ENCODE measurements around the gene BSN. TPM values are rescaled to one million over a fixed set of nuclear protein-coding genes. Genes with fewer than 3 reads are reported as not detected.
"Not testable (repeated sequence)": the region's sequence is repeated elsewhere in the genome, so short reads cannot be mapped to it uniquely, and the experiment has no call there.

The BSN gene
- total RNA-seq, 1 experiment from 2014 or later = 0.93 TPM

DNA sequence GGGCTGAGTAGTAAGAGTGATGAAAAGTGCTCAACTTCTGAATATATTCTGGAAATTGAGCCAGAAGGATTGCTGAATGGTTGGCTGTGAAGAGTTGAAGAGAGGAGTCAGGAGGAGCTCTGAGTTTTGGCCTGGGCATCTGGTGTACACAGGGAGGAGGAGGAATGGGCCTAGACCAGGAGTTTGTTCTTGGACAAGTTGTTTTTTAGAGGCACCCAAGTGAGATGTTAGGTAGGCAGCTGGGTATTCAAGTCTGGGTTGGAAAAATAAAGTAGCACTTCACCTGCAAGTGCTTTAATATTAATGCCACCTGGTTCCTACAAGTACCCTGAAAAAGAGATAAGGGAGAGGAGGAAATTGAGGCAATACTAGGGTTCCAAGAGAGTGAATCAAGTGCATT lies 14.7 kb downstream of the BSN start:
- TF ChIP-seq, protein P1, sequence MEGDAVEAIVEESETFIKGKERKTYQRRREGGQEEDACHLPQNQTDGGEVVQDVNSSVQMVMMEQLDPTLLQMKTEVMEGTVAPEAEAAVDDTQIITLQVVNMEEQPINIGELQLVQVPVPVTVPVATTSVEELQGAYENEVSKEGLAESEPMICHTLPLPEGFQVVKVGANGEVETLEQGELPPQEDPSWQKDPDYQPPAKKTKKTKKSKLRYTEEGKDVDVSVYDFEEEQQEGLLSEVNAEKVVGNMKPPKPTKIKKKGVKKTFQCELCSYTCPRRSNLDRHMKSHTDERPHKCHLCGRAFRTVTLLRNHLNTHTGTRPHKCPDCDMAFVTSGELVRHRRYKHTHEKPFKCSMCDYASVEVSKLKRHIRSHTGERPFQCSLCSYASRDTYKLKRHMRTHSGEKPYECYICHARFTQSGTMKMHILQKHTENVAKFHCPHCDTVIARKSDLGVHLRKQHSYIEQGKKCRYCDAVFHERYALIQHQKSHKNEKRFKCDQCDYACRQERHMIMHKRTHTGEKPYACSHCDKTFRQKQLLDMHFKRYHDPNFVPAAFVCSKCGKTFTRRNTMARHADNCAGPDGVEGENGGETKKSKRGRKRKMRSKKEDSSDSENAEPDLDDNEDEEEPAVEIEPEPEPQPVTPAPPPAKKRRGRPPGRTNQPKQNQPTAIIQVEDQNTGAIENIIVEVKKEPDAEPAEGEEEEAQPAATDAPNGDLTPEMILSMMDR (IDR thresholded peaks at IDR 0.05; ENCODE audit: insufficient read depth in 1 of 2, low read depth in 1 of 2, low read length in 1 of 2, severe bottlenecking in 1 of 2, unreplicated experiment in 1 of 2) = no peak
- Mint-ChIP-seq H3K4me3 (ENCODE audit: unreplicated experiment) (no peak overlapping the region), H3K36me3 (ENCODE audit: insufficient read depth, unreplicated experiment) (no peaks in the 10 kb centered on the region), H3K9me3 (ENCODE audit: unreplicated experiment) (no peaks in the 10 kb centered on the region), H3K27me3 (ENCODE audit: insufficient read depth, unreplicated experiment) (peaks cover 8% of the 10 kb centered on the region), H3K27ac (ENCODE audit: unreplicated experiment) (no peak overlapping the region), H3K4me1 (ENCODE audit: low read depth, unreplicated experiment) (no peaks in the 10 kb centered on the region)
- H3K9me3 ChIP-seq = no peaks in the 10 kb centered on the region
- no peaks in the 10 kb centered on the region for H3K4me1 ChIP-seq
- POLR2A ChIA-PET = no interaction called here
- no peaks in the 10 kb centered on the region for H3K27me3 ChIP-seq (replicated peaks; ENCODE audit: control insufficient read depth, insufficient read depth, low read length)
- CTCF ChIA-PET = no interaction called here
- BruUV-seq (replicated peaks) = no TSS peak
- no peak overlapping the region for H3K4me3 ChIP-seq (ENCODE audit: low read depth, low read length)
- no peaks in the 10 kb centered on the region for H3K36me3 ChIP-seq (ENCODE audit: control insufficient read depth, insufficient read depth, low read length)
- DNase-seq = no peak
- intact Hi-C loops (cut with micrococcal nuclease; ENCODE audit: unreplicated experiment) = no loop called here

DNA sequence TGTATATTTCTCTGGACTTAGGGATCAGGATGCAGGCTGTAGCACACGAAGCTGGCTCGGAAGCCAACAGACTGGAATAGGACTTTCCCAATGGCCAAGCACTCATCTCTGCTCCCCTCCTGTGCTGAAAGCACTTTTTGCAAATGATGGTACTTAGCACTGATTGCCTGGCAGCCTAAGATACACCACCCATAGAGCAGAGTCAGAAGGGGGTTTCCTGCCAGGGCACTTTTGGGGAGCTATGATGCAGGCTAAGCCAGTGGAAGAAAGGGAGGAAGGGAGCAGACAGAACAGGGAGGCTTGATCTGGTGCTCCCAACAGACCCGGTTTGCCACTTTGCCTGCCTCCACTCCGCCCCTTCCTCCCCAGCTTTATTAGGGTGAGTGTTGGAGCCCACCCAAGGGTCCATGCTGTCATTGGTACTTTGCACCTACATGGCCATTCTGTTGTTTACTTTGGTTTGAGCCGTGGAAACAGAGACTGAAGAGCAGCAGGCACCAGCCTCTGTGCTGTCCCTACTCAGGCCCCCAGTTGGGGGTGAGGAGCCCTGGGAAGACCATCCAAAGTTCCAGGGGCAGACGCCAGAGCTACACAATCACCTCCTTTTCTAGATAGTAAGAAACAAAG lies 15.9 kb downstream of the BSN start:
- Histone ChIP-seq H3K4me1 (no peaks in the 10 kb centered on the region), H3K9me3 (no peaks in the 10 kb centered on the region), H3K4me3 (ENCODE audit: low read depth, low read length) (no peak overlapping the region), H3K27me3 (replicated peaks; ENCODE audit: control insufficient read depth, insufficient read depth, low read length) (no peaks in the 10 kb centered on the region), H3K36me3 (ENCODE audit: control insufficient read depth, insufficient read depth, low read length) (no peaks in the 10 kb centered on the region)
- Mint-ChIP-seq H3K27me3 (ENCODE audit: insufficient read depth, unreplicated experiment) (peaks cover 8% of the 10 kb centered on the region), H3K27ac (ENCODE audit: unreplicated experiment) (no peak overlapping the region), H3K4me3 (ENCODE audit: unreplicated experiment) (no peak overlapping the region), H3K9me3 (ENCODE audit: unreplicated experiment) (no peaks in the 10 kb centered on the region), H3K4me1 (ENCODE audit: low read depth, unreplicated experiment) (no peaks in the 10 kb centered on the region), H3K36me3 (ENCODE audit: insufficient read depth, unreplicated experiment) (no peaks in the 10 kb centered on the region)
- no peak for DNase-seq
- TF ChIP-seq, protein P1 (IDR thresholded peaks at IDR 0.05; ENCODE audit: insufficient read depth in 1 of 2, low read depth in 1 of 2, low read length in 1 of 2, severe bottlenecking in 1 of 2, unreplicated experiment in 1 of 2) = no peak
- intact Hi-C loops (cut with micrococcal nuclease; ENCODE audit: unreplicated experiment) = no loop called here
- POLR2A ChIA-PET = no interaction called here
- CTCF ChIA-PET = no interaction called here
- BruUV-seq (replicated peaks) = no TSS peak

DNA sequence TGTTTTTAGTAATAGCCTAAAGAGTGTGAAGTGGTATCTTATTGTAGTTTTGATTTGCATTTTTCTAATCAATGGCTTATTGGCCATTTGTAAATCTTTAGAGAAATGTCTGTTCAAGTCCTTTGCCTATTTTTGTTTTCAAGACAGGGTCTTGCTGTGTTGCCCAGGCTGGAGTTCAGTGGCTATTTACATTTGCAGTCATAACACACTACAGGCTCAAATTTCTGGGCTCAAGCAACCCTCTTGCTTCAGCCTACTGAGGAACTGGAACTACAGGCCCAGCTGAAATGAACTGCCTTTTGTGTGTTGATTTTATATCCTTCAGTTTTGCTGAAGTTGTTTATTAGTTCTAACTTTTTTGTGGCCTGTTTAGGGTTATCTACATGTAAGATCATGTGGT lies 27.9 kb downstream of the BSN start:
- Mint-ChIP-seq H3K9me3 (ENCODE audit: unreplicated experiment) (peaks cover 3% of the 10 kb centered on the region), H3K27me3 (ENCODE audit: insufficient read depth, unreplicated experiment) (no peaks in the 10 kb centered on the region), H3K4me1 (ENCODE audit: low read depth, unreplicated experiment) (peaks cover 2% of the 10 kb centered on the region), H3K27ac (ENCODE audit: unreplicated experiment) (no peak overlapping the region), H3K4me3 (ENCODE audit: unreplicated experiment) (no peak overlapping the region), H3K36me3 (ENCODE audit: insufficient read depth, unreplicated experiment) (no peaks in the 10 kb centered on the region)
- Histone ChIP-seq H3K27me3 (replicated peaks; ENCODE audit: control insufficient read depth, insufficient read depth, low read length) (no peaks in the 10 kb centered on the region), H3K4me3 (ENCODE audit: low read depth, low read length) (no peak overlapping the region), H3K9me3 (peaks cover 5% of the 10 kb centered on the region; the same call in 1 of the 2 replicates), H3K36me3 (ENCODE audit: control insufficient read depth, insufficient read depth, low read length) (no peaks in the 10 kb centered on the region), H3K4me1 (no peaks in the 10 kb centered on the region)
- no peak for DNase-seq
- TF ChIP-seq, protein P1 (IDR thresholded peaks at IDR 0.05; ENCODE audit: insufficient read depth in 1 of 2, low read depth in 1 of 2, low read length in 1 of 2, severe bottlenecking in 1 of 2, unreplicated experiment in 1 of 2) = no peak
- no TSS peak for BruUV-seq (replicated peaks)
- ChIA-PET POLR2A (no interaction called here), CTCF (no interaction called here)
- intact Hi-C loops (cut with micrococcal nuclease; ENCODE audit: unreplicated experiment) = no loop called here

DNA sequence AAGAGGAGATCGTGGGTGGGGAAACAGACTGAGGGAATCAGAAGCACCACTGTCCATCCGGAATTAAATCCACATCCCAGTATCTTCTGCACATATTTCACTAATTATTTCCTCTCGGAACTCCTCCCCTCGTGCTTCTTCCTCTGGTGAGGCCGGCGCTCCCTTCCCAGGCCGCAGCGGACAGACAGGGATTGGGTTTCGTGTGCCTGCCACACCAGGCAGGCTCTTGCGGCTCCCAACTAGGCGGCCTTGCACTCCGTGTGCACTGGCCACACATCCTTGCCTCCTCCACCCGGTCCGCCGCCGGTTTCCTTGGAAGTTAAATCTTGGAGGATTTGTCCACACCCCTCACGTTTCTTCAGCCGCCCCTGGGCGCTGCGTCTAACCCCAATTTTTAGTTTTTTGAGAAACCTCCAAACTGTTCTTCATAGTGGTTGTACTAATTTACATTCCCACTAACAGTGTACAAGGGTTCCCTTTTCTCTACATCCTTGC lies 31.0 kb downstream of the BSN start:
- H3K4me3 Mint-ChIP-seq (ENCODE audit: unreplicated experiment); H3K9me3 Mint-ChIP-seq (ENCODE audit: unreplicated experiment); H3K36me3 Mint-ChIP-seq (ENCODE audit: insufficient read depth, unreplicated experiment); H3K36me3 ChIP-seq (ENCODE audit: control insufficient read depth, insufficient read depth, low read length); DNase-seq; H3K27me3 ChIP-seq (replicated peaks; ENCODE audit: control insufficient read depth, insufficient read depth, low read length); H3K4me3 ChIP-seq (ENCODE audit: low read depth, low read length); CTCF ChIA-PET; H3K4me1 ChIP-seq; H3K4me1 Mint-ChIP-seq (ENCODE audit: low read depth, unreplicated experiment); H3K27ac Mint-ChIP-seq (ENCODE audit: unreplicated experiment); H3K9me3 ChIP-seq; POLR2A ChIA-PET; H3K27me3 Mint-ChIP-seq (ENCODE audit: insufficient read depth, unreplicated experiment); BruUV-seq (replicated peaks): not testable (repeated sequence)
- intact Hi-C loops (cut with micrococcal nuclease; ENCODE audit: unreplicated experiment) = loop anchor here (5.0 kb wide), 2 partner anchors 48 to 87 kb away; partner anchors contain the start of gene APEH
